ENCODE data around the gene PGAM4.
"Not testable (repeated sequence)": the region's sequence is repeated elsewhere in the genome, so short reads cannot be mapped to it uniquely, and the experiment has no call there.

Gene PGAM4

DNA sequence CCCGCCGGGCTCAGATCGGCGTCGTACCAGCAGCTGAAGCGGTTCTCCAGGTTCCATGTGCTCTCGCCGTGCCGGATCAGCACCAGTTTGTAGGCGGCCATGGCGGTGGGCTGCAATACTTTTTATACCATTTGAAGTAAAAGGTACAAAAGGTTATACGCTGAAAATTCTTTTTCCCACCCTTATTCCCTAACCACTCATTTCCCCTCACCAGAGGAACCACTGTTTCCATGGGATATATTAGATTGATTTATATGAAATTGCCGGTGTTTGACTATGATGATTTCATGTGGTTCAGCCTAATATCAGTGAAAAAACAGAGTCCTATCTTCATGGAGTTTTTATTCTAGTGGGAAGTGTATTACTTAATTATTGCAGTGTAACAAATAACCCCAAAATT is at the start of gene PGAM4:
PGAM4 (minus strand) TSS at position 101 of the 400 bp plus-strand sequence; CDS start at position 101, 0 bp downstream.
- DNase-seq, result no peak

DNA sequence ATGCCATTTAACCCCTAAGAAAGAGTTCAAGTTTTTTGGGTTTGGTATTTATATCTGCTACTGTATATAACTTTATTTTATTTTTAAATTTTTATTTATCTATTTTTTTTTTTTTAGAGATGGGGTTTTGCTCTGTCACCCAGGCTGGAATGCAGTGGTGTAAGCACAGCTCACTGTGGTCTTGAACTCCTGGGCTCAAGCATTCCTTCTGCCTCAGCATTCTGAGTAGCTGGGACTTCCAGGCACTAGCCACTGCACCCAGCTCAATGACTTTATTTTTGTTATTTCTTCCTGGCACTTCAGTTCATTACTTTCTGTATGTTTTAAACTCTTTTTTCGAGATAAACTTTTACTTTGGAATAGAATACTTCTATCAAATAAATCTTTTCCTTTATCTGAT is 42.4 kb upstream of the PGAM4 start:
- no peak for DNase-seq

DNA sequence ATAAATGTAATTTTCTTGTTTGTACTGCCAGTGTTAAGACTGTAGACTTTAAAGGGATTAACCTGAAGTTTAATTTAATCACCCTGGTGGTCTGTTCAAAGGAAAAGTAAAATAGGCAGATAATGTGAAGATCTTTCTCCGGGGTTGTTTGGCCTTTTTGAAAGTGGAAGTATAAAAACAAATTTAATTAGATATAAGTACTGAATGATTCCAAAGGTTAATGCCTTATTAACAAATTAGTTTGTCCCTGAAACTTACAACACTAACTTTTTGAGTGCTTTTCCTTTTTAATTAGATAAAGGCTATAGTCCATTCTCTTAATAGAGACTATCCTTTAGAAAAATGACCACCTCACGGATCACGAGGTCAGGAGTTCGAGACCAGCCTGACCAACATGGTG is 10.4 kb upstream of the PGAM4 start:
- DNase-seq, result no peak

DNA sequence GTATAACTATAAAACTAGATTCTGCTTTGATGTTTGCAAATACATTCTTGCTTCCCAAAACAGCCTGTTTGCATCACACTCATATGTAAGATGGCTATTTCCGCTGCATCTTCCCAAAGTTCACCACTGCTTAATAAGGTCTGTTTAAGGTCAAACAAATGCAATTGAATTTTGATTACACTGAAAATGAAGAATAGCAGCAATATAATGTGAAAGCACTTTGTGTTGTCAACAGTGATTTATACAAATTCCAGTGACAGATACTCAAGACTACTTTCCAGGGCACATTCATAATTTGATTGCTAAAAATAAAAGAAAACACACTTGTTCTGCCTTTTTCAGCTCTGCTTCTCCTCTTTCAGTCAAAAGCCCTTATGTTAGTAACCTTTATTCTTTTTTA is 8.1 kb upstream of the PGAM4 start:
- DNase-seq, result no peak

DNA sequence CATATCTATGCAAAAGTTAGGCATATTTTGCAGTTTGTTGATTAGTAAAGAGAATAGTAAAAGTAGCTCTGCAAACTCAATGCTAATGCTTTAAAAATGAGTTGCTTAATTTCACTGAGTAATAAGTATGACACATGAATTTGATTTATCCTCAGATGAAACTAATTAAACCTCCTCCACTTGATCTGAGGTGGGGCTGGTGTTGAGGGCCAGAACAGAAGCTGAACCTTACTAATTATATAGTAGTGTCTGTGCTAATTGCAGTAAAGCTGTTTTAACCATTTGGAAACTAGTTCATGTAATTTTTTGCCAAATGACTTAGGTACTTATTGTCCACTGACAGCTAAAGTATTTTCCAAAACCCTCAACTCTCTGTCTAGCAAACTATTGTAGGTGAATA is 7.7 kb upstream of the PGAM4 start:
- no peak for DNase-seq

DNA sequence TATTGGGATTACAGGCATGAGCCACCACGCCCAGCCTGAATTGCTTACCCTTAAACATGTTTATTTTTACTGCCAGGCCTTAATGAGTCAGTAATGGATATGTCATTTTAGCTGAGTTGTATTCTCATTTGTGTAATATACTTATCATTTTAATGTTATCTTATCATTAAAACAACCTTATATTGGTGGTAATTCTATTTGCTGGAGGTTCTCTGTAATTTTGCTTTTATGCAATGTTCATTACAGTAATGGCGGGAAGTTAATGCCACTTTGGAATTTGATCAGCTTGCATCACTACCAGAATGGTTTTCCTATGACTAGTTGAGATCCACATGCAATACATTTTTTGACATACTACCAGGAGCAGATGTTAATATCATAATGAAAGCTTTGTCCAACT is 6.3 kb upstream of the PGAM4 start:
- no peak for DNase-seq

DNA sequence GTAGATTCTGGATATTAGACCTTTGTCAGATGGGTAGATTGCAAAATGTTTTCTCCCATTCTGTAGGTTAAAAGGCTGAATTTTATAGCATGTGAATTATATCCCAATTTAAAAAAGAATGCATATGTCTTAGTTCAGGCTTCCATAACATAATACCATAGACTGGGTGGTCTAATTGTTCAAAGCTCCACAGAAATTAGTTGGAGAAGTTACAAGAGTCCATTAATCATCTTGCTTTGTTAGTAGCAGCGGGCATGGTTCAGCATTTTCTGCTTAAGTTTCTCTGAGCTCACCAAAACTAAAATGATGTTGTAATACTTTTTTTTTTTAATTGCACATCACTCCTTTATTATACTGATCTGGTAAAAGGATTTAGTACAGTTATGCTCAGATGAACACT is 1.8 kb downstream of the PGAM4 start:
- DNase-seq, result no peak

DNA sequence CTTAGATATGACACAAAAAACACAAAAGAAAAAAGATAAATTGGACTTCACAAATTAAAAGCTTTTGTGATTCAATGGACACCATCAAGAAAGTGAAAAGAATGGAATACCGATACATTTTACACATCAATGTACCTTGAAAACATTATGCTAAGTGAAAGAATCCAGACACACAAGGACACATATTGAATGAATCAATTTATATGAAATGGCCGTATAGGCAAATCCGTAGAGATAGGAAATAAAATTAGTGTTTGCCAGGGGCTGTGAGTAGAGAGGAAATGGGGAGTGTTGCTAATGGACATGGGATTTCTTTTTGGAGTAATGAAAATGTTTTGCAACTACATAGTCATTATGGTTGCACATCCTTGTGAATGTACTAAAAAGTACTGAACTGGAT is 3.1 kb downstream of the PGAM4 start:
- no peak for DNase-seq

DNA sequence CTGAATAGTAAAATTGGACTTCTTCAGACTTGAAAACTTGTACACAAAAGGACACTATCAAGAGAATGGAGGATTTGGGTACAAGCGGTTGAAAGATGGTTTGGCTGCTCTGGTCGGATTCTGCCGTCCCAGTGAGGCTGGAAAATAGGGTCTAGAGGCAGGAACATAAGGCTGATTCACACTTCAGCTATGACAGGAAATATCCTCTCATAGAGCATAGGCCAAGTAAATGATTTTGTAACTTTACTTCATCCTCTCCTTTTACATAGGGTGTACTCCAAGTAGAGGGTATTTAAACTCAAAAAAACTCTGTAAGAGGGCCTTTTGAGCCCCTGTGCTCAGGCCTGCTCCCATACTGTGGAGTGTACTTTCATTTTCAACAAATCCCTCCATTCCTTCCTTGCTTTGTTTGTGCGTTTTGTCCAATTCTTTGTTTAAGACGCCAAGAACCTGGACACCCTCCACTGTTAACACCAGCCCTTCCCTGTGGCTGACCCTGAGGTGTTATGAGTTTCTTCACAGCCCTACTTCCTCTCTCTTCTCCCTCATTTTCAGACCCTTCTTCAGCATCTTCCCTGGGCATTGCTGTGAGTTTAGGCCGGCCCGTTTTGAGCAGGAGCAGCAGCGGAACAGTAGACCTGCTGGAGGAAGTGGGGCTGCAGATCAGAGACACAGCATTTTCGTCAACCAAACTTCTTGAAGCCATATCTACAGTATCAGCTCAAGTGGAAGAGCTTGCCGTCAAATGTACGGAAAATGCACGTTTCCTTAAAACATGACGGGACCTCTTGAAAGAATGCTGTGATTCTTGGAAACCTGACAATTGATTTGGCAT is 7.2 kb downstream of the PGAM4 start:
- DNase-seq, result no peak

DNA sequence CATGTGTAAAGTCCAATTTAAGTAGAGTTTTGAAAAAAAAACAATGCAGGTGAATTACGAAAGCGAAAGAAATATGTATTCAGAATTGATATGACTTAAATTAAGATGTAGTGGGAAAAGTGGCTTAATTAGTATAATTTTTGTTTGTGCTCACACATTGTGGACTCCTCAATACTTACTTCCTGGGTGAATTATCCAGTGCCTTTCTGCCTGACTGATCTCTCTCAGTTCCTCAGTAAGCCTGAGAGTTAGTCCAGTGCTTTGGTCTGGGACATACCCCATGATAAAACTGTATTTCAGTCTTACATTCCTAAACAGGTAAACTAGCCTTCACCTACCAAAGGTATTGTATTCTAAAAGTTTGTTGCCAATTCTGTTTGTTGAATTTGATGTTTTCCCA is 8.4 kb downstream of the PGAM4 start:
- no peak for DNase-seq

DNA sequence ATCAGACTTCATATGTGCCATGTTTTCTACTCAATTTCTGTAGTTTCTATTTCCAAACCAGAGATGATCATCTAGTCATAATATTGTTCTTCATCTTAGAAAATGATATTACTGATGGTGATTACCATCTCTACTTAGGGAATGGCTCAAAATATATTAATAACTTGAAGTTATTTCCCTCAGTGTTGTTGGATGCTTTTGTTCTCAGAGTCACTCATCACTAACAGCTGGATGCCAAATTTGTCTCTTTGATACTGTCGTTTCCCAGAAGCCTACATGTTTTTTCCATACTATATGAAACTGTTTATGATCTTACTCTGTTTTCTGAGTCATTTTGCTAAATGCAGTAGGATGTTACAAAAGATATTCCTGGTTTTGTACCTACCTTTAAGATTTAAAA is 8.9 kb downstream of the PGAM4 start:
- DNase-seq, result no peak

DNA sequence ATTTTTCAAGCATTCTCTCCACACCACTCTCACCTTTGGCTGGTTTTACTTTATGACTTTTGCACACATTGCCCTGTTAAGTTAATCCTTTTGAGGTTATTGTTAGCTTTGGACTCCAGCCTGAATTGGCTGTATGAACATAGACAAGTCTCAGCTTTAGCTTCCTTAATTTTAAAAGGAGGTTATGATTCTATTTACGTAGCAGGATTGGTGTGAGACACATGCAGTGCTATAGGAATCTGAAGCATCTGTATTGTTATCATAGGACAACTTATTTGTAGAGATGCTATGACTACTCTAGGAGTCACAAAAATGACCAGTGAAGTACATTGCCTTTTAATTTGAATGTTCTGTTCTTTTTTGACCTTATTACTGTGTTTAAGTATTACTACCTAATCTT is 15.7 kb downstream of the PGAM4 start:
- DNase-seq, result no peak

DNA sequence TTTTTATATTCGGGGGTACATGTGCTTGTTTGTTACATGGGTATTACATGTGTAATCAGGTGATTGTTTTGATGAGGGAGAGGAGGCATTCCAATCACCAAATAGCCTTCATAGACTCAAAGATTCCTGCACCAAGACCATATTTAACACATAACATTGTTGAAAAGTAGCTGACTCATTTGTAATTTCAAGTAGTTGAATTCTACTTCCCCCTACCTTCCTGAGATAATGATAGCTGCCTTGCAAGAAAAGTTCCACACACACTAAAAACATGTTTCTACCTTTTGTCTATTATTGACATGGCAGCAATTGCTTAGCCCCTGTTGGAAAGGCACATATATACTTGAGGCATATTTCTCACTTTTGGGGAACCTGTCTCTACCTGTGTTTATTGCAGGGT is 16.1 kb downstream of the PGAM4 start:
- DNase-seq, result no peak

DNA sequence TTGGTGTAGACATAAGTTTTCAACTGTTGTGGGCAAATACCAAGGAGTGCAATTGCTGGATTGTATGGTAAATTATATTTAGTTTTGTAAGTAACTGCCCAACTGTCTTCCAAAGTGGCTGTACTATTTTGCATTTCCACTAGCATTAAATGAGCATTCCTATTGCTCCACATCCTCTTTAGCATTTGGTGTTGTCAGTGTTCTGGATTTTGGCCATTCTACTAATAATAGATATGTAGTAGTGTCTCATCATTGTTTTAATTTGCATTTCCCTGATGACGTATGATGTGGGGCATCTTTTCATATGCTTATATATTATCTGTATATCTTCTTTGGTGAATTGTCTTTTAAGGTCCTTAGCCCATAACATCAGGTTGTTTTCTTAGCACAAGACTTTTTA is 17.3 kb downstream of the PGAM4 start:
- no peak for DNase-seq

DNA sequence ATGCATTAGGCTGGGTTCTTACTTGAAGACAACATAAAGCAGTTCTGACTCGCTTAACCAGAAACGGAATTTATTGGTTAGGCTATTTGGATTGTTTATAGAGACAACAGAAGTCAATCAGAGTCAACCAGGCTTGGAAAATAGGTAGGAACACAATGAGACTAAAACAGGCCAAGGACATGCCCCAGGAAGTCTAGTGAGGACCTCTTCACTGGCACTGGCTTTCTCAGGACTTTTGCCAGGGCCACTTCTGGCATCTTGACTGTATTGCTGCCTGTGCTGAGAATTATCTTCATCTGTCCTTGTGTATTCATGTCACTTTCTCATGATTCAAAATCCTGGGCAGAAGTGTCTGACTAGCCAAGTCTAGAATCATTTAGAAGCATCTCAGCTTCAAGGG is 19.6 kb downstream of the PGAM4 start:
- no peak for DNase-seq

DNA sequence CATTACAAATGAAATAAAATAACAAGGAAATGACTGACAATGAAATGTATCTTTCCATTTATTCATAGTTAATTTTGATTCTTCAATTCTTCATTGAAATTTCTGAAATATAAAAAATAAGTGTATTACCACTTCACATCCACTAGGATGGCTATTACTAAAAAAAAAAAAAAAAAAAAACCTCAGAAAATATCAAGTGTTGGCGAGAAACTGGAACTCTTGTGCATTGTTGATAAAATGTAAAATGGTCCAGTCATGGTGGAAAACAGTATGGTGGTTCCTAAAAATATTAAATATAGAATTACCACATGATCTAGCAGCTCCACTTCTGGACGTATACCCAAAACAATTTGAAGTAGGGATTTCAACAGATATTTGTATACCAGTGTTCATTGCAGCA is 22.9 kb downstream of the PGAM4 start:
- no peak for DNase-seq

DNA sequence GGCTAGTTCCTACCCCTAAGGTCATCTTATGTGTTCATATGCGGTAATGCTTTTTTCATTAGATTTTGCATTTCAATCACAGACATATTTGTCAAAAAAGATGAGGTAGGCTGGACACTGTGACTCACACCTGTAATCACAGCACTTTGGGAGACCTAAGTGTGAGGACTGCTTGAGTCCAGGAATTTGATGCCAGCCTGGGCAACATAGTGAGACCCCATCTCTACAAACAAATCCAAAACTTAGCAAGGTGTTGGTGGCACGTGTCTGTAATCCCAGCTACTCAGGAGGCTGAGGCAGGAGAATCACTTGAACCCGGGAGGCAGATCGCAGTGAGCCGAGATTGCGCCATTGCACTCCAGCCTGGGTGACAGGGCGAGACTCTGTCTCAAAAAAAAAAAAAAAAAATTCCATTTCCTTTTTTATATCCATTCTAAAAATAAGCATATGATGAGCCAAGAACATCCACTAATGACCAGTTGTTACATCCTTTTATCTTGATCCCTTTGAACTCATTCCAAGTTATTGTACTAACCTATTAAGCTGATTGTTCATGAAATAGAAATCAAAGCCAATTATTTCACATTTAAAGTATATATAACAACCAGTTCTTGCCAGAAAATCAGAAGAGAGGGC is 23.4 kb downstream of the PGAM4 start:
- no peak for DNase-seq

DNA sequence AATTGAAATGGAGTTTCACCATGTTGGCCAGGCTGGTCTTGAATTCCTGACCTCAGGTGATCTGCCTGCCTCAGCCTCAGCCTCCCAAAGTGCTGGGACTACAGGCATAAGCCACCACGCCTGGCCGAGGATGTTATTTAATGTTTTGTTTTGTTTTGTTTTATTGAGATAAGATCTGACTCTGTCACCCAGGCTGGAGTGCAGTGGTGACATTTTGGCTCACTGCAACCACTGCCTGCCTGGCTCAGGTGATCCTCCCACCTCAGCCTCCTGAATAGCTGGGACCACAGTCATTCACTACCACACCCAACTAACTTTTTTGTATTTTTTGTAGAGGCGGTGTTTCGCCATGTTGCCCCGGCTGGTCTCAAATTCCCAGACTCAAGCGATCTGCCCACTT is 24.4 kb downstream of the PGAM4 start:
- not testable (repeated sequence) for DNase-seq

DNA sequence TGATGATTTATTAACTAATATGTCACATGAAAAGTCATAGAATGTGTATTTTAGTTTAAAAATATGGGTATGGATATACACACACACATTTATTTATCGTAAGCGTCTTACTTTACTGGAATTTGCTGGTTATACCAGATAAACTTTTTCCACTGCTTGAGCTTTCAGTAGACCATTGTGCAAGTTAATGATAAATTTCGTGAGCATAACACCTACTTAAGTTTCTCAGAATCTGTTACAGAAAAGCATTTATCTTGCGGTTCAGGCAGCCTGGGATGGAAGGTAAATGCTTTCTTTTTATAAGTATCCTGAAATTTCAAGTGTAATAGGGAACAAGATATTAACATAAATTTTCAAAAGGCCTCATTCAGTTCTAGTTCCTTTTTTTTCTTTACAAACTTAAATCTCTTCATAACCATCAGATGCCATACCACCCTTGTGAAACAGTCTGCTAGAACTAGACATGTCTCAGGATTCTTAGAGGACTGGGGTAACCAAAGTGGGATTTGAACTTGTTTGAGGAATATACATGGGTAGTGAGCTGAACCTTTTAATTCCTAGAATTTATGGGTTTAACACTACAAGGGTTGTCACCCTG is 31.3 kb downstream of the PGAM4 start:
- DNase-seq, result no peak

DNA sequence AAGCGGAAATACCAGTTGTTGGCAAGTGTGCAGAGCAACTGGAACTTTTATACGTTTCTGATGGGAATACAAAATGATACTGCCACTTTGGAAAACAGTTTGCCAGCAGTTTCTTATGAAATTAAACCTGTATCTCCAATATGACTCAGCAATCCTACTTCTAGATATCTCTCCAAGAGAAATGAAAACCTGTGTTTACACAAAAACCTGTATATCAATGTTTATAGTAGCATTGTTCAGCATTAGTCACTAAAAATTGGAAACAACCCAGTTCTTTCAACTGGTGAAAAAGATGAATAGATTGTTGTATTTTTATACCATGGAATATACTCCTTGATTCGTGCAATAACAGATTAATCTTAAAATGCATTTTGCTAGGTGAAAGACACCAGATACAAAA is 32.1 kb downstream of the PGAM4 start:
- no peak for DNase-seq

DNA sequence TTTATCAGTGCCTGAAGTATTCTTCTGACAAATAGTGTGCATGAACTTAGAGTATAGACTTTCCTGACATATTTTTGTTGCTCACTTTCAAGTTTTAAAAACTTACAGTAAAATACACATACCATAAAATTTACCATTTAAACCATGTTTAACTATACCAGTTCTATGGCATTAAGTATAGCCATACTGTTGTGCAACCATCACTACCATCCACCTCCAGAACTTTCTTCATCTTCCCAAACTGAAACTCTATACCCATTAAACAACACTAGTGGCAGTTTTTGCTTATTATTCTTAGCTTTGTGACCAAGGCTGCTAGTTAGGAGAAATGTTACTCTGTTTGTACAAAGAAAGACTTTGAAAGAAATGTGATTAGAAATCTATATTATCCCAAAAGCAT is 33.1 kb downstream of the PGAM4 start:
- no peak for DNase-seq

DNA sequence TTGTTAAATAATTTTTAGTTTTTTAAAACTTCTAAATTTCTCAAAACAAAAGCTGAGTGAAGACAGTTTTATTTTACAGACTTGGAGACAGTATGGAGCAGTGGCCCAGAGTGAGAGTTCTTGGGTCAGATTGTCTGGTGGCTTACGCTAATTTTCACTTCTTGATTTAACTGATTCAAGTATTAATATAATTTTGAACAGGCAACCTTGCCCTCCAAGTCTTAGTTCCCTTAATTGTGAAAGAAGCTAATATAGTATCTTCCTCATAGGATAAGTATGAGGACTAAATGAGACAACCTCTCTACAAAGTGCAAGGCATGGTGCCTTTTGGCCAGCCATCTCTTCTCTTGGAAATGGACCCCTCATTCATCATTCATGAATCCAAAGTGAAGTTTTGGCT is 33.6 kb downstream of the PGAM4 start:
- DNase-seq, result no peak

DNA sequence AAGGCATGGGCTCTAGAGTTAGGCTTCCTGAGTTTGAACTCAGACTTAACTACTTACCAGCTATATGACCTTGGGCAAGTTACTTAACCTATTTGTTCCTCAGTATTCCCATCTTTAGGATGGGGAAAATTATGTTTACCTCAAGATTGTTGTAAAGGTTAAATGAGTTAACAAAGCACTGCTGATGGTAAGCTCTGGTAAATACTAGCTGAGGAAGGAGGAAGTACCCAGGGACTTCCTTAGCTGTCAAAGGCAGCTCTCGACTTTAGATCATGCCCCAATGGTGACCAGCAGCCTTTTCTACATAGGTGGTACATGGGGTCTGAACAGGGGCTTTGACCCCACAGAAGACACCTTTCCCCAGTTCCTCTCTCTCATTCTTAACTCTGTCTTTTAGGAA is 38.9 kb downstream of the PGAM4 start:
- no peak for DNase-seq

DNA sequence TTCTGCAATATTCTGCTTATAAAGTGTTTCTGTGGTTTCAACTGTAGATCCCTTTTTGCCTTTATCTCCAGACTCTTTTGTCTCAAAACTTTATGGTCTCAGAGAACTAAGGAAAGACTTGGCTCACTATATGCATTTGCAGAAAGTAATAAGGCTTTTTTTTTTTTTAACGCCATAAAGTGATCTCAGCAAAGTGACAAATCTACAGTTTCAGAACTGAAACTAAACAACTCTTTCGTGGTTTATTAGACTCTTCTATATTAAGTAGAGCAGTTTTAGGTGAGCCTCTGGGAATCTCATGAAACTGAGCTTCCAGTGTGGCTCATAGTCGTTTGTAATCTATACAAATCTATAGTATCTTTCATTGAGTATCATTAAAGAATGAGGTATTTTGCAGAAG is 43.7 kb downstream of the PGAM4 start:
- DNase-seq, result no peak

All from NCI-H774 (cell line).